GM04503 (cell line): ENCODE results near the gene RTCA.
A peak's percentile ranks its signal among the peaks of the same experiment; 100 is the strongest.
"Not testable (repeated sequence)": the region's sequence is repeated elsewhere in the genome, so short reads cannot be mapped to it uniquely, and the experiment has no call there.

ENCODE experiments used
- DNase-seq: peaks from one replicate; pipeline ENCODE4 v3.0.0-alpha.2; 2012; ENCODE audit warnings: low read depth

The RTCA gene

DNA sequence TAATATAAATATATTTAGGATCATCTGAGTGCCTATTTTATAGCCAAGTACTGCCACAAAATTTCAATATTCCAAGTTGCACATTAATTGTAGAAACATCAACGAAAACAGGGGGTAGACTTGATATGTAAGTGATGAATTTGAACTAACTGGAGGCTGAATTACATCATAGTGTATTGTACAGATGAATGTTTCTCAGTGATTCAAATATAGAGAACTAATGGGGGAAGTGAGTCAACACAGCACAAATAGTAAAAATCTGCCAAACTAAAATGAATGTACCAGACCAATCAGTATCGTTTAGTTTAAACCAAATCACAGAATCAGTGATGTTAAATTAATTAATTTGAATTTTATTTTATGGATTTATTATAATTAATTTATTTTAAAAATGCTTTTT is 42.8 kb downstream of the RTCA start:
- no peak for DNase-seq

DNA sequence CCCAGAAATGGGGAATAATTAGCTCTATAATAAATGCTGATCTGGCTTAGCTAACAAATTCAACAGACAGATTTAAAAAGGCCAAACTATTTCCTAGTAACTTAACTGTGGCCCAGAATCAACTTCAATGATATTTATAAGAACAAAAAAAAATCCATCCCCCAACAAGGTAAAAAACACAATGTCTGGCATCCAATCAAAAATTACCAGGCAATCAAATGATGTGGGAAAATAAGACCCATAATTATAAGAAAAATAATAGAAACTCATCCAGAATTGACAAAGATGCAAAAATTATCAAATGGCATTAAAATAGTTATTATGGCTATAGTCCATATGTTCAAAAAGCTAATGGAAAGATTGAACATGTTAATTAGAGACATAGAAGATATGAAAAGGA is 43.8 kb downstream of the RTCA start:
- no peak for DNase-seq

DNA sequence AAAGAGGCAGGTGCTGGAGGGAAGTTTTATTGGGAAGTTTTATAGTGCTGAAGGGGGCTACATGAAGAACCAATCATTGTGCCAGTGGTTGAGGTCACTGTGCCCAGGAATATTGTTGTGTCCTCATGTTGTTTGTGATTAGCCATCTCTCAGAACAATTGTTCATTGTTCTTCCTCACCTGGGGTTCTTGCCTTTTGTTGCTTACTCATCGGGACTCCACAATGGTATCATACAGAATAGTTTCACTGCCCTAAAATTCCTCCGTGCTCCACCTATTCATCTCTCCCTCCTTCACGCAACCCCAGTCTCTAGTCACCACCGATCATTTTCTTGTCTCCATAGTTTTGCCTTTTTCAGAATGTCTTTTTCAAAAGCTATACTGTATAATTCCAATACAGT is 47.4 kb downstream of the RTCA start:
- no peak for DNase-seq

DNA sequence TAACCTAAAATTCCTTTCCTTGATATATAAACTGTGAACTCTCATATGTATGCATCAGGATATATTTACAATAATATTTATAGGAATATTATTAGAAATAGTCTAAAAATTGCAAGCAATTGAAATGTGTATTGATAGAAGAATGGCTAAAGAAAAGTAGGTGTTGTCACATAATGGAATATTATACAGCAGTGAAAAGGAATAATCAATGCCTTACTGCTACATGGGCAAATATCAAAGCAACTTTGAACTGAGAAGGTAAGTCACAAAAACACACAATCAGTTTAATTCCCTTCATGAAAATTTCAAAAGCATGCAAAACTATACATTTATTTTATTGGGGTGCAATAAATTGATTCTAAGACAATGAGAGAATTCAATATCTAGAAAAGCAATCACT is 50.6 kb downstream of the RTCA start:
- no peak for DNase-seq

DNA sequence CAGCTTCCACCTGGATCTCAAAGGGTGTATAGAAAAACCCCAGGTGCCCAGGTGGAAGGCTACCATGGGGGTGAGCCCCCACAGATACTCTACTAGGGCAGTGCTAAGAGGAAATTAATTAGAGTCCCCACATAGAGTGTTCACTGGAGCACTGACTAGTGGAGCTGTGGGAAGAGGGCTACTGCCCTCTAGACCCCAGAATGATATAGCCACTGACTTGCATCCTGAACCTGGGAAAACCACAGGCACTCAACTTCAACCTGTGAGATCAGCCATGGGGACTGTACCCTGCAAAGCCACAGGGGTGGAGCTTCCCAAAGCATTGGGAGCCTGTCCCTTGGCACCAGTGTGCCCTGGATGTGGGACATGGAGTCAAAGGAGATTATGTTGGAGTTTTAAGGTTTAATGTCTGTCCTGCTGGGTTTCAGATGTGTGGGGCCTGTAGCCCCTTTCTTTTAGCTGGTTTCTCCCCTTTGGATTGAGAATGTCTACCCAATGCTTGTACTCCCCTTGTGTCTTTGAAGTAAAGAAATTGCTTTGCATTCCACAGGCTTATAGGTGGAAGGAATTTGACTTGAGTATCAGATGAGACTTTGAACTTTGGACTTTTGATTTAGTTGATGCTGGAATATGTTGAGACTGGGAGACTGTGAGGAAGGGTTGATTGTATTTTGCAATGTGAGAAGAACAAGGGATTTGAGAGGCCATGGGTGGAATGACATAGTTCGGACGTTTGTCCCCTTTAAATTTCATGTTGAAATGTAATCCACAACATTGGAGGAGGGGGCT is 54.5 kb downstream of the RTCA start:
- DNase-seq, result no peak

DNA sequence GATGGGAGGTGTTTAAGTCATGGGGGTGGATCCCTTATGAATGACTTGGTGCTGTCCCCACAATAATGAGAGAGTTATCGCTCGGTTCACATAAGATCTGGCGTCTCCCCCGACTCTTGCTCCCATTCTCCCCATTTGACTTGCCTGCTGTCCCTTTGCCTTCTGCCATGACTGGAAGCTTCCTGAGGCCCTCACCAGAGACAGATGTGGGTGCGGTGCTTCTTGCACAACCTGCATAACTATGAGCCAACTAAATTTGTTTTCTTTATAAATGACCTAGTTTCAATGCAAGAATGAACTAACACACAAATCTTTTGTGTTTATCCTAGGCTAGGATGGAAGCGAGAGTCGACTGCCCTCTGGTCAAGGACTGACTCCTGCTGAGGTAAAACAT is 55.1 kb downstream of the RTCA start:
- no peak for DNase-seq

DNA sequence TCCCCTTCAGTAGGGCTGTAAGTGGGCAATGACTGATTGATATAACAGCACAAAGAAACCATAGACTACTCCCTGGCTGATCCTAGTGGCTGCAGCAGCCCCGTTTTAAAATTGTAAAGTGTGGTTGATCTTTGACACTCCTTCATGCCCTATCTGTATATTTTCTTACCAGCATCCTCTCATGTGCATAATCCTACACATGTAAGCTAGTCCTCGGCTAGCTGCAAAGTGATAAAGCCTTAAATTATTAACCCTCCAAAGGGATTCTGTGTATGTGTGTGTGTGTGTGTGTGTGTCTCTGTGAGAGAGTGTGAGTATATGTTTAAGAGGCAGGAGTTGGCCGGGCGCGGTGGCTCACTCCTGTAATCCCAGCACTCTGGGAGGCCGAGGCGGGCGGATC is 55.5 kb downstream of the RTCA start:
- no peak for DNase-seq

DNA sequence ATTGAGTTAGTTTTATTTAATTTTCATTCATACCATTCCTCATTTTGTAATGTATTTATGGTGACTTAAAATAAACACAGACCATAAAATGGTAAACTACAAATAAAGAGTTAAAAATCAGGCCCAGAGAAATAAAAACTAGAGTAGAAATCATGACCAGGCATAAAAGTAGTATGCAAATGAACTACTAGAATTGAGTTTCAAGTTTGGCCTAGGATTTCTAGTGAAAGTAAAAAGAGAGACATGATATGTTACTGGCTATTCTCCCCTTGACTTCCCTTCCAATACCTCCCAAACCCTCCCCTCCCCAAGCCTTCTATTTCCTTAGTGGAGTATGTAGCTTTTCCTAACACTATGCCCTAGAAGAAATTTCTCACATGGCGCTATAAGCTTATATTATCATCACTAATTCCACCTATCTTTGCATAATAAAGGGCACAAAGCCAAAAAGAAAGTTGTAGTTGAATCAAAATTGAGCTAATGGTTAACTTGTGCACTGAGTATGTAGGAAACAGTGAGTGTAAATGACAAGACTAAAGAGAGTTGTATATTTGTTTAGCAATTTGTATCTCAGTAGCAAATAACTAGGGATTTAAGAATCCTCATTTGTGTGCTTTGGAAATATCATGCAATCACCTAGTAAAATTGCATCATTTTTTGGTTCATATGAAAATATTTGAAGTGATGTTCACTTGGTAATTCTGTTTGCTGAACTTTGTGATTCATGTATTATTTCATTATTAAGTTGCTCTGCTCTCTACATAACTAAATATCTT is 56.6 kb downstream of the RTCA start:
- DNase-seq, result peak; percentile 24

DNA sequence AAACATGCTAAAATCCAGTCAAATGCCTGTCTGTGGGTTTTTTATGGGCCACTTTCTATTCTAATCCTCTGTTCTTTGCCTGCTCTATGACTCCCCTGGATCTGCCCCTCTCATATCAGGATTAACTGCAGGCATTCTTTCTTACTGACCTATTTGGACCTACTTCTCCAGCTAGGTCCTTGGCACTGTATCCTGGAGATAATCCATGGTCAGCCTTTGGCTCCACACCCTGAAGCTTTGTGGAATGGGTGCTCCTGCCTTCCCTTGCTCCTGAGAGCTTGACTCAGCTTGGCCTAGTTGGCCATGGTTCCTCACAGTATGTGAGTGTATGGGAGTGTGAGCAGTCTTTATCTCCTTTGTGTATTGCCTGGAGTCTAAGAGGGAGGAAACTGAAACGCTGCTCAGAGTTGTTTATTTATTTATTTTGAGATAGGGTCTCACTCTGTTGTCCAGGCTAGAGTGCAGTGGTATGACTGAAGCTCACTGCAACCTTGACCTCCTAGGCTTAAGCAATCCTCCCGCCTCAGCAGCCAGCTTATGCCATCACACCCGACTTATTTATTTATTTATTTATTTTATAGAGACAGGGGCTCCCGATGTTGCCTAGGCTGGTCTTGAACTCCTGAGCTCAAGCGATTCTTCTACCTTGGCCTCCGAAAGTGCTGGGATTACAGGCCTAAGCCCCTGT is 57.5 kb downstream of the RTCA start:
- peak; percentile 21 for DNase-seq

DNA sequence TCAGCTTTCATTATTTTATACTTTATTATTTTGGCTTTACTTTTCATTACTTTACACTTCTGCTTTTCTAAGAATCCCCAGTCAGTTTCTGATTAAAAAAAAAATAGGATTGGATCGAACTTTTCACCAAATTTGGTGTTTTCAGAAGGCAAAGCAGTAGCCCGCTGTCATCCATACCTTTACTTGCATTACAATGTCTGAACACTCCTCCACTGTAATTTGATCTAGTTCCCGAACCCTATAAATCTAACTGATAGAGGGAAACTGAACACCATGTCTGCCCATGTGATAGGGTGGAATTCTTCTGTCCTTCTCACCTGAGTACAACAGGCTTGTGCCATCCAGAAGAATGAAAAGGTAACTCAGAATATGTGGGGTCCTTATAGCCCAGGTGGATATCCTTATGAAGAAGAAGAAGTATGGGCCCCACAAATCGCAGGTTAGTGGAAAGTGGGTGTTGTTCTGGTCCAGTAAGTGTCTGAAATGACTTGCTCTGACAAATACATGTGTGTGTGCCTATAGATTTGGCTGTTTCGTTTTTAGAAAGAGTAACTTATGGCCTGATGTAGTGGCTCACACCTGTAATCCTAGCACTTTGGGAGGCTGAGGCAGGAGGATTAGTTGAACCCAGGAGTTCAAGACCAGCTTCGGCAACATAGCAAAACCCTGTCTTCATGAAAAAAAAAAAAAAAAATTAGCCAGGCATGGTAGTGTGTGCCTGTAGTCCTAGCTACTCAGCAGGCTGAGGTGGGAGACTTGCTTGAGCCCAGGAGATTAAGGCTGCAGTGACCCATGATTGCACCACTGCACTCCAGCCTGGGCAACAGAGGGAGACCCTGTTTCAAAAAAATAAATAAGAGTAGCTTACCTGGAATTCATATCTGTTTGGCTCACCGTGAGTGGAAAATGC is 59.7 kb downstream of the RTCA start:
- DNase-seq, result no peak

DNA sequence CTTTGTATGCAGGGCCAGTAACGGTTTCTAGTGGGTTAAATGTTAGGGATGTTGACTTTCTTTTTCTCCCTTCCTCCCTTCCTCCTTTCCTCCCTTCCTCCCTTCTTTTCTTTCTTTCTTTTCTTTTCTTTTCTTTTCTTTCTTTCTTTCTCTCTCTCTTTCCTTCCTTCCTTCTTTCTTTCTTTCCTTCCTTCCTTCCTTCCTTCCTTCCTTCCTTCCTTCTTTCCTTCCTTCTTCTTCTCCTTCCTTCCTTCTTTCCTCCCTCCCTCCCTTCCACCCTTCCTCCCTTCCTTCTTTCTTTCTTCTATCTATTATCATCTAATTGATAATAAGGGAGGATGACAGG is 60.3 kb downstream of the RTCA start:
- DNase-seq, result not testable (repeated sequence)

DNA sequence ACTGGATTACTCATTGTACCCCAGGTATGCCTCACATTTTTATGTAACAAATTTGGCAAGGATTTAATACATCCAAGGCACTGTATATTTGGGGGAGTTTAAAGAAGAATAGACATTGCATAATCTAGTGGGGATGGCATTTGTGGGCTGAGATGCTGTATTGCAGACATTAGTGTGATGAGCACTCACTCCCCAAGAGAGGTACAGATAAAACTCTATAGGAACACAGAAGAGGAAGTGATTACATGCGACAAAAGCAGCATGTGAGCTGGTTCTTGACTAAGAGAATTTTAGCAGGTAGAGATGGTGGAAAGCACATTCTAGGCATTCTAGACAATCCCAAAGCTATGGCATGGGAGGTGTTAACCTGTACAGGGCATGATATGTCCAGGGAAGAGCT is 62.1 kb downstream of the RTCA start:
- DNase-seq, result no peak

DNA sequence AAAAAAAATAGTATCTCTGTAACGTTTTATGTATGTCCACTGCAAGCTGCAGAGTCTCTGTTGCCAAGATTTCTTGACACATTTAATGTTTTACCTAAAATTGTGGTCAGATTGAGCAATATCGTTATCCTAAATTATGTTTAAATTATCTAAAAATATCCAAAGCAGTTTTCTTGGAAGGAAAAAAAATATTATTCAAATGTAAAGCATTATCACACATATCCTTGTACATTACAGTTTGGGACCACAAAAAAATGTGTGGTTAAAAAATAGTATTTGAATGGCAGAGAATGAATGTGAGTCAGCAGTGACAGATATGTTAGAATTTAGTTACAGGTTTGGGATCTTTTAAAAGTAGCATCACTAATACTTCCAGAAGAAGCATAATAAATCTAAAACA is 65.1 kb downstream of the RTCA start:
- not testable (repeated sequence) for DNase-seq

DNA sequence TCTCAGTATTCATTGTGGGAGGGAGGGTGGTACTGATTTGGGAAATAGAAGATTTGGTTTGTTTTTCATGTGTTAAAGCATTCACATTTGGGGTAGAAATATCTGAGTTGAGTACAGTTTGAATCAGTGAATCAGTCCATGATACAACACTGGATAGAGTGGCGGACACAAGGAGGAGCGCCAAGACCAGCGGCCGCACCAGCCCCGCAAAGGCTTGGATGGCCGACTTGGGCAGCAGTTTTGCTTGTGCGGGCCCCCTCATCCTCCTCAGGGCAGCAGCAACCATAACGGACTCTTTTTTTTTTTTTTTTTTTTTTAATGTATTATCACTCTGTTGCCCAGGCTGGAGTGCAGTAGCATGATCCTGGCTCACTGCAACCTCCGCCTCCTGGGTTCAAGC is 66.3 kb downstream of the RTCA start:
- DNase-seq, result no peak

DNA sequence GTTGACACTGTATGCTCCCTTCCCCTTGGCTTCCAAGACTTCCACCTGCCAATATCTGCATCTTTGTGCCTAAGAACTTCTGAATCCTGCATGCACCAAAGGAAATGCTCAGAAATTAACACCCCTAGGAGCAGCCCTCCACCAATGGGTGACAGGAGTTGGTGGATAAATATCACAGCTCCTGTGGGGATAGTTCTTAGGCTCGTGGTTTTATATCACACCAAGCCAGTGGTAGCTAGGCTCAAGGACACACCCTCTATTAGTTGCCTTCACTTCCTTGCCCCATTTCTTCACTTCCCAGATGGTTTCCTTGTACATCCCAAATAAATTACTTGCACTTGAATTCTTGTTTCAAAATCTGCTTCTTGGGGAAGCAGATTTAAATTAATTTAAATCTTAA is 69.4 kb downstream of the RTCA start:
- DNase-seq, result no peak

DNA sequence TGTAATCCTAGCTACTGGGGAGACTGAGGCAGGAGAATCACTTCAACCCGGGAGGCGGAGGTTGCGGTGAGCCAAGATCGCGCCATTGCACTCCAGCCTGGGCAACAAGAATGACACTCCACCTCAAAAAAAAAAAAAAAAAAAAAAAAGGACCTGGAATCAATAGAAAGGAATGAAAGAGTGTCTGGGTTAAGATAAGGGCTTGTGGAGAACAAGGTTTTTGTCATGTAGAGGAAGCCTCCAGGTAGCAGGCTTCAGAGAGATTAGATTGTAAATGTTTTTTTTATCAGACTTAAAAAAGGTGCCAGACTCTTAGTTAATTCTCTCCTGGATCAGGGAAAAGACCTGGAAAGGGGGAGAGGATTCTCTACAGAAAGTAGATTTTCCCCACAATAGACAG is 71.9 kb downstream of the RTCA start:
- DNase-seq, result not testable (repeated sequence)

DNA sequence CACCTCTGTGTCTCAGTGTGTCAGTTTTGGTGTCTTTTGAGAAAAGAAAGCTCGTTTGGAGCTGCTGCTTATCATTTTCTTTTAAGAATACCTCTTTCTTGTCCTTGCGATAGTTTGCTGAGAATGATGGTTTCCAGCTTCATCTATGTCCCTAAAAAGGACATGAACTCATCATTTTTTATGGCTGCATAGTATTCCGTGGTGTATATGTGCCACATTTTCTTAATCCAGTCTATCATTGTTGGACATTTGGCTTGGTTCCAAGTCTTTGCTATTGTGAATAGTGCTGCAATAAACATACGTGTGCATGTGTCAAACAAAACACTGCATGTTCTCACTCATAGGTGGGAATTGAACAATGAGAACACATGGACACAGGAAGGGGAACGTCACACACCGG is 73.7 kb downstream of the RTCA start:
- DNase-seq, result not testable (repeated sequence)

DNA sequence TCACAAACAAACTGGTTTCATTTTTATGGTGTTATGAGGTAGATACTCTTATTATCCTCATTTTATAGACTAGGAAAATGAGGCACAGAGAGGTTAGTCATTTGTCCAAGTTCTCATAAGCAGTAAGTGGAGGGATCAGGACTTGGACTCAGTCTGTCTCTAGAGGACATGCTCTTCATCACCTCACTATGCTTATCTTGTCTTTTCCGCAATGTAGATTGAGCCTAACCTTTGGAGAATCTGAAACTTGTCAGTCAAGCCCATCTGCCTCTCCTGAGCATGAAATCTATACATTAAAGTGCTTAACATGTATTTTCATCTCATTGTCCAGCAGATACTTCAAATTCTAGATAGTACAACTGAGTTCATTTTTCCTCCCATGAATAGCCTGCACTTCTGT is 74.5 kb downstream of the RTCA start:
- DNase-seq, result no peak

DNA sequence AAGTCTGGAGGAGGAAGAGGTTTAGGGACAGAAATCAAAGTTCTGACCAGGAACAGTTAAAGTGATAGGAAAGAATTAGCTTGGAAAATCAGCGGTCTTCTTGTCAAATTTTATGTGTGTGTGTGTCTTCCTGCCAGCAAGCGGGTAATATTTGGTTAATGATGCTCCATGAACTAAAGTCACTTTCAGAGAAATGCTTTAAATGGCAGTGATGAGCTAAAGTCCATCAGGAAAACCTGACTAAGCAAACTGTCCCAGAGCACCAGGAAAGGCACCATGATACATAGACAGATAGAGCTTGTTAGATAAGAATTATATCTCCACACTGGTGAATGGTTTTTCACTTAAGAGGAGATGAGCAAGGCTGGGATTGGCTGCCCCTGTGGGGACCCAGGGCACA is 76.3 kb downstream of the RTCA start:
- DNase-seq, result no peak
